Stomach (tissue), 9 donors: ENCODE data around the gene UBE2G1. TPM values are rescaled to one million over a fixed set of nuclear protein-coding genes. Genes with fewer than 3 reads are reported as not detected.
A peak's percentile ranks its signal among the peaks of the same experiment; 100 is the strongest.
"Not testable (repeated sequence)": the region's sequence is repeated elsewhere in the genome, so short reads cannot be mapped to it uniquely, and the experiment has no call there.

Experiments used
- DNase-seq, 2 donors: peaks; one replicate each; pipeline versions ENCODE4 v3.0.0 to v3.0.0-alpha.2; 2013 to 2019
- H3K27ac ChIP-seq, 5 donors: fragments of 200-600 bp in 4 of 5; sonication (generic) in 4 of 5; one replicate each; pipeline ENCODE4 v1.5.1; 2013 to 2019; ENCODE audit warnings: mild to moderate bottlenecking in 1 of 5, moderate library complexity in 1 of 5
- H3K27me3 ChIP-seq, 3 donors: fragments of 200-600 bp; sonication (generic); one replicate each; pipeline ENCODE4 v1.5.1; 2017 to 2019; ENCODE audit warnings: mixed run types in 1 of 3
- H3K36me3 ChIP-seq, 4 donors: fragments of 200-600 bp; sonication (generic); 1 replicate in 3 of 4; 2 replicates in 1 of 4; pipeline ENCODE4 v1.5.1; 2016 to 2019
- H3K4me1 ChIP-seq, 4 donors: fragments of 200-600 bp; sonication (generic); one replicate each; pipeline ENCODE4 v1.5.1; 2016 to 2019
- H3K4me3 ChIP-seq, 4 donors: fragments of 200-600 bp; sonication (generic) in 3 of 4; one replicate each; pipeline ENCODE4 v1.5.1; 2016 to 2019; ENCODE audit warnings: mild to moderate bottlenecking in 1 of 4
- H3K9me3 ChIP-seq, 4 donors: fragments of 200-600 bp; sonication (generic); one replicate each; pipeline ENCODE4 v1.5.1; 2016 to 2019
- CTCF ChIP-seq, 7 experiments: fragments of 450-650 bp in 4 of 7; fragments of 200-600 bp in 3 of 7; sonication (generic) in 3 of 7; IDR thresholded peaks; one replicate each; pipeline ENCODE4 v1.5.1; 2016 to 2019; ENCODE audit warnings: antibody characterized with exemption in 7 of 7, control low read depth in 2 of 7, mild to moderate bottlenecking in 1 of 7
- EP300 ChIP-seq: sonication (generic); formaldehyde crosslinking; IDR thresholded peaks from one replicate; pipeline ENCODE4 v1.6.1; 2017; ENCODE audit warnings: antibody characterized with exemption
- POLR2A ChIP-seq, 4 donors: fragments of 450-650 bp; IDR thresholded peaks; one replicate each; pipeline ENCODE4 v1.6.1; 2016; ENCODE audit warnings: antibody characterized with exemption in 4 of 4, control low read depth in 2 of 4, mild to moderate bottlenecking in 1 of 4, moderate library complexity in 1 of 4
- POLR2AphosphoS5 ChIP-seq, 3 donors: sonication (generic); formaldehyde crosslinking; IDR thresholded peaks; one replicate each; pipeline ENCODE4 v1.6.1; 2016; ENCODE audit warnings: antibody characterized with exemption in 3 of 3
- WGBS, 5 donors: extraction: QIAGEN DNeasy Blood & Tissue Kit in 3 of 5; methylation state at CpG; one replicate each; pipeline versions ENCODE4 v1.1.5 to v1.1.7; 2013 to 2018; 5-methylcytosine and 5-hydroxymethylcytosine counted together
- intact Hi-C: fragments of 100-400 bp; cut with DNase I; formaldehyde crosslinking; loops from one replicate; pipeline ENCODE4 v1.15.1; 2023; ENCODE audit warnings: low total_unique reads
- polyA plus RNA-seq, 3 donors: library from polyadenylated mRNA; stranded (reverse); fragments of 200-250 nt; gene quantifications; one replicate each; pipeline ENCODE4 v1.2.3, GENCODE V29; 2013
- total RNA-seq, 5 donors: library from RNA; depleted of rRNA; stranded (reverse); fragments of >200 nt; gene quantifications; one replicate each; pipeline versions ENCODE4 v1.1.0 to v1.2.3, GENCODE V29; 2014 to 2016
- donor health status: healthy with polysubstance abuse.
- donor health status: Bipolar disorder and iron deficiency.
- donor health status: healthy.

Gene UBE2G1
- total and polyA plus RNA-seq, 8 donors: 14.0 to 91.0 (median 38.2) TPM

- no peaks in the 10 kb centered on the region for H3K36me3 ChIP-seq
- H3K9me3 ChIP-seq: no peaks in the 10 kb centered on the region
- H3K27ac ChIP-seq: no peak overlapping the region
- peaks cover 3 to 11% (median 9%) of the 10 kb centered on the region in 4 donors for H3K4me1 ChIP-seq
- DNase-seq: no peak
- intact Hi-C loops: no loop called here
- H3K27me3 ChIP-seq: no peaks in the 10 kb centered on the region
- no peak overlapping the region for H3K4me3 ChIP-seq
- WGBS, 5 donors: 91 to 95% (median 93%) methylated on average over 16 of the region's 16 CpGs
- TF ChIP-seq EP300 (no peak), CTCF (IDR thresholded peaks at IDR 0.05) (no peak)
These were observed 3.2 kb upstream of the UBE2G1 start for GRCh38 chr17:4369557-4370230.

GRCh38 chr17:4368341-4368740, 1.9 kb upstream of the UBE2G1 start:
- WGBS, 5 donors: 86 to 88% (median 88%) methylated on average over 5 of the region's 5 CpGs
- Histone ChIP-seq H3K27ac (no peak overlapping the region), H3K36me3 (no peaks in the 10 kb centered on the region), H3K9me3 (no peaks in the 10 kb centered on the region), H3K27me3 (no peaks in the 10 kb centered on the region), H3K4me1 (peaks cover 11 to 24% (median 20%) of the 10 kb centered on the region in 4 donors), H3K4me3 (no peak overlapping the region)
- intact Hi-C loops: no loop called here
- no peak for TF ChIP-seq POLR2AphosphoS5 (IDR thresholded peaks at IDR 0.05)
- TF ChIP-seq CTCF (IDR thresholded peaks at IDR 0.05): no peak
- TF ChIP-seq EP300: no peak
- no peak for TF ChIP-seq POLR2A (IDR thresholded peaks at IDR 0.05)
- DNase-seq: no peak

GRCh38 chr17:4367177-4367576, 702 bp upstream of the UBE2G1 start:
- DNase-seq, H3K9me3 ChIP-seq, intact Hi-C loops, H3K36me3 ChIP-seq, H3K27me3 ChIP-seq: not testable (repeated sequence)
- Histone ChIP-seq H3K4me3 (peak overlapping the region in 3 of 4 donors; percentile 67 to 97 (median 68)), H3K4me1 (peaks cover 19 to 36% (median 28%) of the 10 kb centered on the region in 4 donors), H3K27ac (peak overlapping the region in 4 of 5 donors; percentile 96 to 99 (median 98))
- 96 to 100% (median 96%) methylated on average over 10 of the region's 10 CpGs for WGBS, 5 donors

GRCh38 chr17:4365628-4366326, 698 bp downstream of the UBE2G1 start:
- peak overlapping the region; percentile 67 to 99 (median 82) for H3K4me3 ChIP-seq
- H3K27me3 ChIP-seq: no peaks in the 10 kb centered on the region
- peak in 1 of 2 donors; percentile 77 for DNase-seq
- TF ChIP-seq POLR2A (IDR thresholded peaks at IDR 0.05) (no peak), EP300 (no peak)
- H3K27ac ChIP-seq: peak overlapping the region; percentile 96 to 99 (median 98)
- peaks cover 26 to 50% (median 39%) of the 10 kb centered on the region in 4 donors for H3K4me1 ChIP-seq
- no peaks in the 10 kb centered on the region for H3K9me3 ChIP-seq
- H3K36me3 ChIP-seq: peaks cover 0 to 6% (median 3%) of the 10 kb centered on the region in 4 donors
- intact Hi-C loops: no loop called here
- 0 to 1% (median 0%) methylated on average over 8 to 82 of the region's 82 CpGs for WGBS, 5 donors

GRCh38 chr17:4365103-4365627, 1.3 kb downstream of the UBE2G1 start:
- Histone ChIP-seq H3K27ac (peak overlapping the region; percentile 96 to 99 (median 98)), H3K4me3 (peak overlapping the region; percentile 67 to 99 (median 82)), H3K36me3 (peaks cover 0 to 8% (median 3%) of the 10 kb centered on the region in 4 donors), H3K9me3 (no peaks in the 10 kb centered on the region), H3K4me1 (peaks cover 26 to 56% (median 43%) of the 10 kb centered on the region in 4 donors), H3K27me3 (no peaks in the 10 kb centered on the region)
- peak in 2 of 3 donors; percentile 51 to 65 for TF ChIP-seq POLR2AphosphoS5 (IDR thresholded peaks at IDR 0.05)
- TF ChIP-seq CTCF (IDR thresholded peaks at IDR 0.05): no peak
- DNase-seq: peak; percentile 90 to 97
- 0 to 2% (median 1%) methylated on average over 15 to 38 of the region's 38 CpGs for WGBS, 5 donors
- intact Hi-C loops: no loop called here
